WTC11 (cell line): ENCODE measurements around the gene PAQR8. TPM values are rescaled to one million over a fixed set of nuclear protein-coding genes. Genes with fewer than 3 reads are reported as not detected.
A peak's percentile ranks its signal among the peaks of the same experiment; 100 is the strongest.

Experiments used
- ATAC-seq: fragments of 200-7000 bp; cut with Tn5 transposase; 2 replicates; pipeline ENCODE4 v1.10.0; 2021; ENCODE audit warnings: mild to moderate bottlenecking, moderate library complexity
- CTCF ChIA-PET: fragments of 300-600 bp; sonication (Branson Sonifier 250); formaldehyde crosslinking; loops from one replicate; lab custom pipeline; 2021; ENCODE audit warnings: antibody characterized with exemption; lab: Charles Lee
- POLR2A ChIA-PET: fragments of 350-600 bp; sonication (Branson Sonifier 250); formaldehyde crosslinking; loops from one replicate; lab custom pipeline; 2021; ENCODE audit warnings: antibody characterized with exemption; lab: Charles Lee
- DNase-seq: peaks from one replicate; pipeline ENCODE4 v3.0.0; 2021; ENCODE audit warnings: low spot score
- H3K27ac Mint-ChIP-seq: 2 replicates; pipeline ENCODE4 v1.8.0; 2021; ENCODE audit warnings: mixed read lengths
- H3K27me3 Mint-ChIP-seq: 2 replicates; pipeline ENCODE4 v1.8.0; 2021; ENCODE audit warnings: low read depth, mild to moderate bottlenecking, moderate library complexity, mixed read lengths
- H3K36me3 Mint-ChIP-seq: 2 replicates; pipeline ENCODE4 v1.8.0; 2021; ENCODE audit warnings: mixed read lengths
- H3K4me1 Mint-ChIP-seq: 2 replicates; pipeline ENCODE4 v1.8.0; 2022; ENCODE audit warnings: mixed read lengths
- H3K4me3 Mint-ChIP-seq: 2 replicates; pipeline ENCODE4 v1.8.0; 2021; ENCODE audit warnings: mild to moderate bottlenecking, moderate library complexity, mixed read lengths
- H3K9me3 Mint-ChIP-seq: 2 replicates; pipeline ENCODE4 v1.8.0; 2021; ENCODE audit warnings: mixed read lengths
- CDX4 ChIP-seq: fragments of 250-450 bp; sonication (Bioruptor Pico); IDR thresholded peaks from 2 replicates; pipeline ENCODE4 v1.9.0; 2021; ENCODE audit warnings: moderate library complexity, mild to moderate bottlenecking, inconsistent platforms, borderline replicate concordance
- EMX1 ChIP-seq: fragments of 250-450 bp; sonication (Bioruptor Pico); IDR thresholded peaks from 2 replicates; pipeline ENCODE4 v1.8.0; 2021; ENCODE audit warnings: mild to moderate bottlenecking
- ETV6 ChIP-seq: sonication (generic); formaldehyde crosslinking; IDR thresholded peaks from 2 replicates; pipeline ENCODE4 v1.8.1; 2022; ENCODE audit warnings: mild to moderate bottlenecking, missing genetic modification reagents
- FOXP1 ChIP-seq: sonication (generic); formaldehyde crosslinking; IDR thresholded peaks from 2 replicates; pipeline ENCODE4 v1.8.0; 2022; ENCODE audit warnings: missing genetic modification reagents, mild to moderate bottlenecking, moderate library complexity, borderline replicate concordance
- GABPB1 ChIP-seq: sonication (generic); formaldehyde crosslinking; IDR thresholded peaks from 2 replicates; pipeline ENCODE4 v1.8.1; 2023; ENCODE audit warnings: mild to moderate bottlenecking, missing genetic modification reagents
- HMGXB4 ChIP-seq: sonication (generic); formaldehyde crosslinking; IDR thresholded peaks from 2 replicates; pipeline ENCODE4 v1.8.1; 2023; ENCODE audit warnings: mild to moderate bottlenecking, moderate library complexity, missing genetic modification reagents
- JAZF1 ChIP-seq: fragments of 250-450 bp; sonication (Bioruptor Pico); IDR thresholded peaks from 2 replicates; pipeline ENCODE4 v1.9.0; 2021; ENCODE audit warnings: moderate library complexity, mild to moderate bottlenecking, inconsistent platforms
- KAT7 ChIP-seq: sonication (generic); formaldehyde crosslinking; IDR thresholded peaks from 2 replicates; pipeline ENCODE4 v1.8.1; 2023; ENCODE audit warnings: missing genetic modification reagents, mild to moderate bottlenecking, borderline replicate concordance
- NFYB ChIP-seq: sonication (generic); formaldehyde crosslinking; conservative IDR thresholded peaks from 2 replicates; pipeline ENCODE4 v1.8.0; 2022; ENCODE audit warnings: low read depth, missing genetic modification reagents
- NR2C2 ChIP-seq: sonication (generic); formaldehyde crosslinking; IDR thresholded peaks from 2 replicates; pipeline ENCODE4 v1.8.0; 2022; ENCODE audit warnings: mild to moderate bottlenecking, missing genetic modification reagents
- OVOL2 ChIP-seq: fragments of 250-450 bp; sonication (Bioruptor Pico); IDR thresholded peaks from 2 replicates; pipeline ENCODE4 v1.9.0; 2021; ENCODE audit warnings: mild to moderate bottlenecking, borderline replicate concordance
- PRDM15 ChIP-seq: sonication (generic); formaldehyde crosslinking; IDR thresholded peaks from 2 replicates; pipeline ENCODE4 v1.8.0; 2022; ENCODE audit warnings: missing genetic modification reagents
- PRRX2 ChIP-seq: fragments of 250-450 bp; sonication (Bioruptor Pico); IDR thresholded peaks from 2 replicates; pipeline ENCODE4 v1.8.0; 2021; ENCODE audit warnings: mild to moderate bottlenecking
- RELA ChIP-seq: sonication (generic); formaldehyde crosslinking; IDR thresholded peaks from 2 replicates; pipeline ENCODE4 v1.8.1; 2022; ENCODE audit warnings: missing genetic modification reagents, mild to moderate bottlenecking, borderline replicate concordance
- TEAD1 ChIP-seq: sonication (generic); formaldehyde crosslinking; IDR thresholded peaks from 2 replicates; pipeline ENCODE4 v1.8.0; 2022; ENCODE audit warnings: mild to moderate bottlenecking, missing genetic modification reagents
- ZNF232 ChIP-seq: sonication (generic); formaldehyde crosslinking; IDR thresholded peaks from 2 replicates; pipeline ENCODE4 v1.8.0; 2022; ENCODE audit warnings: mild to moderate bottlenecking, missing genetic modification reagents
- total RNA-seq: library from RNA; stranded (reverse); gene quantifications from 3 replicates; pipeline ENCODE4 v1.2.3, GENCODE V29; 2021
- TF ChIP-seq, protein P1 (sequence below): fragments of 250-450 bp; sonication (Bioruptor Pico); IDR thresholded peaks from 2 replicates; pipeline ENCODE4 v1.8.0; 2021; ENCODE audit warnings: mild to moderate bottlenecking

PAQR8 gene
- total RNA-seq, 1 experiment from 2014 or later, result 11.1 TPM

- DNase-seq, result no peak
- CTCF ChIA-PET, result interaction anchor here (0.7 to 1.0 kb wide), 2 partner anchors 44 to 66 kb away, joined by 3 read pairs; no protein-coding TSS in a partner anchor
- H3K27ac Mint-ChIP-seq, result no peak overlapping the region
Measured at GRCh38 chr6:52352239-52353018, 9.5 kb upstream of the PAQR8 start.

DNA sequence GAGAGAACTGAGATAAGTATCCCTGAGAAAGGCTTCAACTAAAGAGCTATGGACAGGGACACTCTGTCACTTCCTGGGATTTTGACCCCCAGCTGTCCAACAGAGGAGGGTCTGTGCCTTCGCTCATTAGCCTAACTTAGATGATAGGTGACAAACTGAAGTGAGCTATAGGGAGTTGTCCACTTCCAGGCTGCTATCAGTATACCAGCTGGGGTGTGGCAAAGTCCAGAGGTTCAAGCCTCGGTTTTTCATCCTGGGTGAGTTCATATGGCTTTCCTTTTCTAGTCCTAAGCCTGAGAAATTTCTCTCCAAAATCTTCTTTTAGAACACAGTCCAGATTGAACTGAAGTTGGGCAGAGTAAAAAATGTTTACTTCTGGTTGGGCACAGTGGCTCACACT is 5.9 kb upstream of the PAQR8 start:
- CTCF ChIA-PET, result interaction anchor here (1.2 kb wide), 1 partner anchor 44 kb away, joined by 3 read pairs; no protein-coding TSS in a partner anchor
- peaks cover 10% of the 10 kb centered on the region for H3K27me3 Mint-ChIP-seq
- POLR2A ChIA-PET, result no interaction called here
- H3K36me3 Mint-ChIP-seq, result no peaks in the 10 kb centered on the region
- H3K4me1 Mint-ChIP-seq, result peaks cover 29% of the 10 kb centered on the region
- H3K27ac Mint-ChIP-seq, result no peak overlapping the region
- no peak overlapping the region for H3K4me3 Mint-ChIP-seq
- no peak for DNase-seq
- no peaks in the 10 kb centered on the region for H3K9me3 Mint-ChIP-seq
- TF ChIP-seq OVOL2 (no peak), ZNF232 (CRISPR knock-in tag) (no peak), CDX4 (CRISPR knock-in tag) (no peak), FOXP1 (CRISPR knock-in tag) (no peak), HMGXB4 (CRISPR knock-in tag) (no peak), NR2C2 (CRISPR knock-in tag) (no peak), PRRX2 (CRISPR knock-in tag) (no peak), TEAD1 (CRISPR knock-in tag) (no peak), EMX1 (CRISPR knock-in tag) (no peak), PRDM15 (no peak), ETV6 (no peak), JAZF1 (CRISPR knock-in tag) (no peak), NFYB (no peak), KAT7 (CRISPR knock-in tag) (no peak), RELA (CRISPR knock-in tag) (no peak)
- TF ChIP-seq, protein P1, sequence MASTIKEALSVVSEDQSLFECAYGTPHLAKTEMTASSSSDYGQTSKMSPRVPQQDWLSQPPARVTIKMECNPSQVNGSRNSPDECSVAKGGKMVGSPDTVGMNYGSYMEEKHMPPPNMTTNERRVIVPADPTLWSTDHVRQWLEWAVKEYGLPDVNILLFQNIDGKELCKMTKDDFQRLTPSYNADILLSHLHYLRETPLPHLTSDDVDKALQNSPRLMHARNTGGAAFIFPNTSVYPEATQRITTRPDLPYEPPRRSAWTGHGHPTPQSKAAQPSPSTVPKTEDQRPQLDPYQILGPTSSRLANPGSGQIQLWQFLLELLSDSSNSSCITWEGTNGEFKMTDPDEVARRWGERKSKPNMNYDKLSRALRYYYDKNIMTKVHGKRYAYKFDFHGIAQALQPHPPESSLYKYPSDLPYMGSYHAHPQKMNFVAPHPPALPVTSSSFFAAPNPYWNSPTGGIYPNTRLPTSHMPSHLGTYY (CRISPR knock-in tag), result no peak
- TF ChIP-seq, all 79 proteins: peak for 0
- no peak for ATAC-seq

More at GRCh38 chr6:52352239-52353018, 9.5 kb upstream of the PAQR8 start:
- Mint-ChIP-seq H3K4me1 (peaks cover 15% of the 10 kb centered on the region), H3K27me3 (no peaks in the 10 kb centered on the region), H3K9me3 (no peaks in the 10 kb centered on the region), H3K4me3 (no peak overlapping the region), H3K36me3 (no peaks in the 10 kb centered on the region)
- POLR2A ChIA-PET, result interaction anchor here (0.8 to 0.9 kb wide), 2 partner anchors 13 to 68 kb away, joined by 3 read pairs; partner anchors contain the start of gene MCM3
- ATAC-seq, result peak; percentile 36
- no peak for TF ChIP-seq PRDM15
- peak; percentile 44; the same call in 1 of the 2 replicates for TF ChIP-seq GABPB1 (CRISPR knock-in tag)
